ELR (cell line): ENCODE measurements around the gene RARA.
"Not testable (repeated sequence)": the region's sequence is repeated elsewhere in the genome, so short reads cannot be mapped to it uniquely, and the experiment has no call there.

Experiments used
- DNase-seq: peaks from one replicate; pipeline ENCODE4 v3.0.0-alpha.2; 2015; ENCODE audit warnings: low read depth

Gene RARA

GRCh38 chr17:40298726-40299125, 10.3 kb upstream of the RARA start:
- DNase-seq: no peak

GRCh38 chr17:40299159-40299757, 9.7 kb upstream of the RARA start:
- DNase-seq: not testable (repeated sequence)

GRCh38 chr17:40301315-40301714, 7.7 kb upstream of the RARA start:
- DNase-seq: peak; percentile 30

GRCh38 chr17:40303009-40303657, 5.8 kb upstream of the RARA start:
- DNase-seq: peak; percentile 69

GRCh38 chr17:40303708-40304551, 5.0 kb upstream of the RARA start:
- DNase-seq: peak; percentile 41

- DNase-seq: peak; percentile 38
Measured at GRCh38 chr17:40304552-40304863, 4.5 kb upstream of the RARA start.

- not testable (repeated sequence) for DNase-seq
Measured at GRCh38 chr17:40304866-40305265, 4.1 kb upstream of the RARA start.

- no peak for DNase-seq
Measured at GRCh38 chr17:40306395-40306794, 2.6 kb upstream of the RARA start.

GRCh38 chr17:40307001-40307730, 1.8 kb upstream of the RARA start:
- DNase-seq: no peak

GRCh38 chr17:40307740-40308239, 1.2 kb upstream of the RARA start:
- DNase-seq: no peak

- no peak for DNase-seq
Measured at GRCh38 chr17:40309949-40310510, 1.1 kb downstream of the RARA start.

- DNase-seq: no peak
Measured at GRCh38 chr17:40310882-40311391, 2.0 kb downstream of the RARA start.

- DNase-seq: no peak
Measured at GRCh38 chr17:40311575-40311974, 2.6 kb downstream of the RARA start.

- no peak for DNase-seq
Measured at GRCh38 chr17:40312131-40312731, 3.3 kb downstream of the RARA start.

GRCh38 chr17:40312893-40313667, 4.1 kb downstream of the RARA start:
- DNase-seq: no peak

- DNase-seq: no peak
Measured at GRCh38 chr17:40313668-40314583, 4.9 kb downstream of the RARA start.

GRCh38 chr17:40314584-40314956, 5.6 kb downstream of the RARA start:
- peak; percentile 99 for DNase-seq

- no peak for DNase-seq
Measured at GRCh38 chr17:40315206-40315605, 6.2 kb downstream of the RARA start.
